HG03558 (cell line): ENCODE data around the gene MME.
"Not testable (repeated sequence)": the region's sequence is repeated elsewhere in the genome, so short reads cannot be mapped to it uniquely, and the experiment has no call there.

Source experiments
- ATAC-seq: cut with Tn5 transposase; IDR thresholded peaks from one replicate; pipeline ENCODE4 v1.9.1; 2021; ENCODE audit warnings: moderate number of reproducible peaks; ENCODE audit not compliant: unreplicated experiment; ENCODE audit errors: extremely low read depth

MME gene

DNA sequence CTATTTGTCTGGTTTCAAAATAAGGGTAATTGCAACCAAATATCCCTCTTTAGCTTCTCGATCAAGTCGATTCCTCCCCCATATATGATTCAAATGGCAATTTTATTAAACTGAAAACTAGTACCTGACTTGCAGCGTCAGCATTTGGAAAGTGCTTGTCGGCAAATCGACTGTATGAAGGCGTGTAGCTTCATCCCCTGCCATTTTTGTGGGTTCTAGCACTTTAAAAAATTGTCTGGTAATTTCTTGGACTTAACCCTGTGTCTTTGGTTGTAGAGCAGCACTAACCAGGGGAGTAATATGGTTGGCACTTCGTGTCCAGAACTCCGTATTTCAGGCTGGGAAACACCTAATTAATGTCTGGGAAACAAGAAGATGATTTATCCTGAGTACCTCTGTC is 573 bp downstream of the MME start:
- no peak for ATAC-seq

DNA sequence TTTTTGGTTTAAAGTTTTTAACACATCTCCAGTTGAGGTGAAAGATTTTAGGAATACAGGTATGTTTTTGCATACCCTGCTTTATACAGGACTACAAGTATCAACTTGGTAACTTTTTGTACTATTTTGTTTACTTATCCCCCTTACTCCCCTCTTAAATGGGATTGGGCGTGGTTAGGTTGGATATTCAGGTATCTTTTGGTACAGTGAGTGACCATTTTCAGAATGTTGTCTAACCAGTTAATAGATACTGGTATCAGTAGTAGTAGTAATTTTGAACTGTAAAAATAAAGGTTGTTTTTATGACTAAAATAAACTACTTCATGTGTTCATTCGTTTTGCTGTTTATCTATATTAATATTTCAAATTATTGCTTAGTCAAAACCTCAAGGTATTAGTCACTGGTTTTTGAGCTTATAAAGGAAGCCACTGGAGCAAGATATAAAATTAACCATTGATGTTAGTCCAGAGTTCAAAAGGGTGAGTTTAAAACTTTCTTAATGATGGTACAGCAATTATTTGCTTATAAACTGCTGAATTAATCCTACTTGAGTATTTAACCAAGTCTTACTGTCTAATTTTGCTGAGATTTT is 3.3 kb downstream of the MME start:
- ATAC-seq, result no peak

DNA sequence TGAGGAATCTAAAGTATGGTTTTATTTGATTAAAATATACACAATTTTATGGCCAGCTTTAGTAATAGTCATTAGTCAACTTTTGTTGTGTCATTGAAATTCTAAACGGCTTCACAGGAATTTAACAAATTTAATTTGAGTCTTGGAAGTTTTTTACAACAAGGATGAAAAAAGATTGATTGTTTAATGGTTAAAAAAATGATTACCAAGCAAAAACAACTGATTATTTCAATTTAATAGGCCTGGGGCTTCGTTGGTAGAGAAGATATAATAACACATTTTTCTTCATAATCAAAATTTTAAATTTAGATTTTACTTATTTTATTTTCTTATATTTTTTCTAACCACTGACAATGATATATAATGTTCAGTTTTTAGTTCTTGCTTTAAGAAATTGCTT is 4.4 kb downstream of the MME start:
- ATAC-seq, result no peak

DNA sequence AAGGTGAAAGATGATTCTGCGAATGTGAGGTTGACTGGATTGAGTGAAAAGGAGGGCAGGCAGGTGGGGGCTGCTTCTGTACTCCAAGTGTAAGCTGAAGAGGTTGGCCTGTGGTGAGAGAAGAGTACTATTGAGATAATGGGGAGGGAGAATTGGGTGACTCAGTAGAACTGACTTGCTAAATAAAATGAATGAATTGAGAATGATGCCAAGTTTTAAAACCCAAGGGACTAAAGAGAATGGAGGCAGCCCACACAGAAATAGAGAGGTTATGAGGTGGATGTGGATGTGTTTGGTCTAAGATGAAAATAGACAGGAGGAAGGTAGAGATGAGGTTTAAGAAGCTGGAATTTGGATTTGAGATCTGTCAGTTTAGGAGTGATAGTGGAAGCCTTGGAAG is 5.9 kb downstream of the MME start:
- no peak for ATAC-seq

DNA sequence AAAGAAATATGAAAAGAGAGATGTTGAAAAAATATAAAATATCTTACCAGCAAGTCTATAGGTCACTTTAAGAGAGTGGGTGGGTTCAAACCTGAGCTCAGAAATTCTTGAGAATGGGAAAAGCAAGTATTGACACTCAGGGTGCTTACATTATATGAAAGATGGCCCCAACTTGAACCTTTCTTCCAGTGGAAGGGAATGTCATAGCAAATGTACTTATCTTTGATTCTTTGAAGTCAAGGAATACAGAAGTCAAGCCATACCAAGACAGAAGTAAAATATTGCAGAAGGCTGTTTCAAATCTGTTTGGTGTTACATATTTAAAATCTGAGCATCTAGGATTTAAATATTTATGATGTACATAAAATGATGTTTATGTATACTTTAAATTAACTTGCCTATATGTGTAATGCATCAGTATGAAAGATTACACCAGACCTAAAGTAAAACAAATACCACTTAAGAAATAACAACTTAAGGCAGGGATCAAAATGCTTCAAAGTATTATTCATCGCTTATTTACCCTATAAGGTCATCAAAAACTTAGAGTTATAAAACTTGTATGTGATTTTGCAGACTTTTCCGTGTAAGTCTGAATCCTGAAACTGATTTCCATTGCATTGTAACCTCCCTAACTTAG is 8.7 kb downstream of the MME start:
- ATAC-seq, result no peak

DNA sequence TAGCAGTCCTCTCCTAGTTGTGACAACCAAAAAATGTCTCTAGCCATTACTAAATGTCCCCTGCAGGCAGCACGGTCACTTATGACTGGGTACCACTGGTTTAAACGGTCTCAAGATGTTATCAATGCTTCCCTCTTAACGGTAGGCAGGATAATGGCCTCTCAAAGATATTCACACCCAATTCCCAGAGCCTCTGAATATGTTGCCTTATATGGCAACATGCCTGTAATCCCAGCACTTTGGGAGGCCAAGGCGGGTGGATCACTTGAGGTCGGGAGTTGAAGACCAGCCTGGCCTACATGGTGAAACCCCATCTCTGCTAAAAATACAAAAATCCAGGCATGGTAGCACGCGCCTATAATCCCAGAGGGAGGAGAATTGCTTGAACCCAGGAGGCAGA is 9.4 kb downstream of the MME start:
- ATAC-seq, result no peak

DNA sequence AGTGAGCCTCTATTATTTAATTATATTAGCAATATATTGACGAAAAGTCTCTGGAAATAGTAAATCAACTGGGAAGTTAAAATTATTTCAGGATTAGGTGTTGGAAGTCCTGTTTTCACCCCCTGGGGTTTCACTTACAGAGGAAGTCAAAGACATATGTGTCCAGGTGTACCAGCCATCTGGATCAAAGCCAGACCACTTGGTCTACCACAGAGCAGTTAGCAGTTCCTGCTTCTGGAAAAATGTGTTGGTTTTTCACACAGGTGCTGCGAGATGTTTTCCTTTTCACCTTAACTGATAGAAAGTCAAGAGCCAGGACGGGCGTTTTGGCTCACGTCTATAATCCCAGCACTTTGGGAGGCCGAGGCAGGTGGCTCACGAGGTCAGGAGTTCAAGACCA is 13.1 kb downstream of the MME start:
- ATAC-seq, result no peak

DNA sequence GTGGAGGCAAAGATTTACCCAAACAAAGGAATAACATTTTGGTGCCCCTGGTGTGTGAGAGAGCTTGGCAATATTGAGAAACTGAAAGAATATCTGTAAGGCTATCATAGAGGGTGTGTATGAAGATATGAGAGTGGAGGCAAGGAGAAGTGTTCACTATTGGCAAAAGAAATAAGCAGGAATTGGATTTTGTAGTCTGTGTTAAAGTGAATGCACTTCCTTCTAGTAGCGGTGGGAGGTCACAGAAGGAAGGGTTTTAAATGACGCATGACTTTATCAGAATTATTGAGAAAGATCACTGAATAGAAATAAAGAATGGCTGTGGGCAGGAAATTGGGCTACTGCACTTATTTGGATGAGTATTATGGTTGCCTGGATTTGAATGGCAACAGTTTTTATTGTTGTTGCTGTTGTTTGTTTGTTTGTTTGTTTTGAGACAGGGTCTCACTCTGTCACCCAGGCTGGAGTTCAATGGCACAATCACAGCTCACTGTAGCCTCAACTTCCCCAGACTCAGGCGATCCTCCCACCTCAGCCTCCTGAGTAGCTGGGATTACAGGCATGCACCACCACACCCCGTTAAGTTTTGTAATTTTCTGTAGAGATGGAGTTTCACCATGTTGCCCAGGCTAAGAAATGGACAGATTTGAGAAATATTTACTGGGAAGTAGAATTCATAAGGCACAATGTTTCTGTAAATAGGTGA is 16.3 kb downstream of the MME start:
- no peak for ATAC-seq

DNA sequence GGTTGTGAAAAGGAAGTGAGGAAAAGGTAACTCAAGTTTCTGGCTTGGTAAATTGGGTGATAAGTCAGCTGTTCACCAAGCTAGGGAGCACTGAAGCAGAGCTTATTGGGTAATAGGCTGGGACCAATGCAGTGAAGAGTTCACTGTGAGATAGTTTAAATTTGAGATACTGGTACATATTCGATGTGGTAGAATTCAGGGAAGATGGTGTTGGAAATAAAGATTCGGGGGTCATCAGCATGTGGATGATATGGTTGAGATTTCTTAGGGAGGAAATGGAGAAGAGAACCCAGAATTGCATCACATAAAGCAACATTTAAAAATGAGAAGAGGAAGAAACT is 16.9 kb downstream of the MME start:
- ATAC-seq, result no peak

DNA sequence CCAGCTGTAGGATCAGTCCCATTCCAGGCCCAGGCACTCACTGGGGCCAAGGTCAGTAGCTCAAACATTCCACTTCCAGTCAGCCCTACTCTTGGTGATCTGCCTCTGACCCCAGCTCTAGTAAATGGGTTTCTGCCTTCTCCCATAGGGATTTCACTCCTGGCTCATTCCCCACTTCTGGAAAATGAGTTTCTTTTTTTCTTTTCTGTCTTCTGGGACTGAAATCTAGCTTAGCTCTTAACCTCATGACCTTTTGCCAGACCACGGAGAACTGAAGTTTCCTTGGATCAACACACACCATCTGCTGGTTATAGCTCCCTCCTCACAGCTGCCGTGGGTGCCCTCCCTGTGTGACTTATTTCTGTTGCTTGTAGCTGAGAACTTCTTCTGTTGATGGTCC is 21.3 kb downstream of the MME start:
- no peak for ATAC-seq

DNA sequence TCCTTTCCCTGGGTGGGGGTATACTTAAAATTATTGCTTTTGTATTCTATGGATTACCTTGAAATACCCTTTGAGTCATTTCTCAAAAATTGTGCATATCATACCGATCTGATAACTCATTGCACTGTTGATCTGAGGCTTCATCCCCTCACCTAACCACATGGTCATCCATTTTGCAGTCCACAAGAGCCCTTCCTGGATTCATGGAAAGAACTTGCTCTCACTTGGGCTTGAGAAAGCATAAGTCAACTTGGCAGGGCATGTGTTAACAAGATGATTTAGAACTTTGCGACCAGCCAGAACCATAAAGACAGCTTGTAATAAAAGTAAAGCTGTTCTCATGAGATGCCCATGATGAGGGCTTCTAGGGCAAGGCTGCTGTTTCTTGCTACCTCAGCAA is 22.2 kb downstream of the MME start:
- ATAC-seq, result no peak

DNA sequence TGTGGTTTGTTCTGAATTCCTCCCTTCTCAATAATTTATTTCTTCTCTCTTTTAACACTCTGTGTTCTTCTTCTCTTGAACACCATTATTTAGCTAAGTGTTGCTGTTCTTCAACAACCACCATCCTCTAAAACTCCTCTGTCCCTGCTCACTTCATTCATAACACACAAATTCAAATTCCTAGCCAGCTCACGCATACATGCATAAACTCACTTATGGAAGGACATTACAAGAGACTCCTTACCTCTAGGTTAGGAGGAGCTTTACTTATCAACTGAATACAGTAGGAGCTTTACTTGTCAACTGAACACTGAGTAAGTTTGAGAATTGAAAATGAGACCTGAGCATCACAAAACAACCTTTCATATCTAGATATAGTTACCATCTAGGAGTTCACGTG is 23.6 kb downstream of the MME start:
- no peak for ATAC-seq

DNA sequence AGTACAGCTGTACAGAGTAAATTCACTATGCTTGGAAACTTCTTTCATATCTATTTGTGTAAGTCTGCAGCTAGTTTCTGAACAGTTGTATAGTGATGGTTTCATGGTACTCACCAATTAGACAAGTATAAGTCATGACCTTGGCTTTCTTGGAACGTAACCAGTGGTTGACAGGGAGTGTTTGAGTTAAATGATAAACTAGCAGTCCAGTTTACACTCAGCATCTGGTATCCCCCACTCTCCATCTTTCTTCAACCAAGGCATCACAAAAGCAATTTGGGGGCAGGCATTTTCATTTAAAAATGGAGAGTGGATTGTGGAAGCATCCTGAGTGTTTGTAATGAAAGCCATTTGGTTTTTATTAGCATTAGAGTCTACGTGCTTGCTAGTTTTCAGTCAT is 26.0 kb downstream of the MME start:
- no peak for ATAC-seq

DNA sequence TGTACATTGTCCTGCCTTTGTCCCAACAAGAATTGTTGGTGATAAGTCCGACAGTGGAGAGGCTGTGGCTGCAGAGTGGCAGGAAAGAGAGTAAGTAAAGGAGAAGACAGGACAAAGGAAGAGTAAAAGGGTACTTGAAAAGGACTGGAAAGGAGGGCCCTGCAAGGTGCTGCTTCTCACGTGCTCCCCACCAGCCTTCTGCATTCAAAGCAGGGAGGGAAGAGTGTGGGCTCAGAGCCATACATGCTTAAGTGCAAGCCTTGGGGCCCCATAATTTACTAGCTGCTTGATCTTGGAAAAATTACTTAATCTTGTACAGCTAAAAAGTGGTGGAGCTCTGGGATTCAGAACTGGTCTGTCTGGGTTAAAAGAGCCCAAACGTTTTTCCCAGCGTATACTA is 29.9 kb downstream of the MME start:
- ATAC-seq, result no peak

DNA sequence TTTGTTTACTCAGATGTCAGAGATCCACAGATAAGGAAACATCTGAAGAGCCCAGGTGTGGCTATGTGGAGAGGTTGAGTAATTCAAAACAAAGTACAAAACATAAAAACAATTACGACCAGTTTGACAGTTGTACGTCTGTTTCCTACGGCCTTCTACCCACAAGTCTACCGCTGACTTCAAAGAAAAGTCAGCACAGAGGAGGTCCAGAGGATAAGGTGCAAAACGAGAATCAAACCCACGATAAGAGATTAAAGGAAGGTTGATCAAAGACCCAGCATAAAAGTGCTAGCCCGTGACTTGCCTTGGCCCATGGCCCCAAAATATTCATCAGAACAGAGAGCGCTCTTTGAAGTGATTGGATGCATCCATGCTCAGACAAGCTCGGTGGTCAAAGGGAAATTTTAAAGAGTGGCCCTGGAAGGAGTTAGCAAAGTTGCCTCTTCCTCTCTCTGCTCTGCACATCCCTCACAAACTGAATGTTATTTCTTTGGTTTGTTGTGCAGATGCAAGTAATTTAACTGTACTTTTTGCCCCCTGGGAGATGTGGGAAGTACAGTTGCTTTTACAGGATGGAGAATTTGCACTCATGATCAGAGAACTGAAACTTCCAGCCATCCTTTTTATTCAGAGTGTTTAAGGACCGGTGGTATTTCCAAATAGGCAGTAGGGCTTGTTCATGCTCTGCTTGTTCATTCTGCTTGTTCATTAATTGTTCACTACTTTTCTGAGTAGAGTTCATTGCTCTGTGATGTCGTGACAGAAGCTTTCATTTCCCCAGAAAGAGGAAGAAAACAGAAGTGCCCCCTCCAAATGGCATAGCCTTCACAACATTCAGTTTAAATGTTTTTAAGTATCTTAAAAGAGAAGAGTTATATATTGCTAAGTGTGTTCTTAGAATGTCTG is 31.1 kb downstream of the MME start:
- ATAC-seq, result no peak

DNA sequence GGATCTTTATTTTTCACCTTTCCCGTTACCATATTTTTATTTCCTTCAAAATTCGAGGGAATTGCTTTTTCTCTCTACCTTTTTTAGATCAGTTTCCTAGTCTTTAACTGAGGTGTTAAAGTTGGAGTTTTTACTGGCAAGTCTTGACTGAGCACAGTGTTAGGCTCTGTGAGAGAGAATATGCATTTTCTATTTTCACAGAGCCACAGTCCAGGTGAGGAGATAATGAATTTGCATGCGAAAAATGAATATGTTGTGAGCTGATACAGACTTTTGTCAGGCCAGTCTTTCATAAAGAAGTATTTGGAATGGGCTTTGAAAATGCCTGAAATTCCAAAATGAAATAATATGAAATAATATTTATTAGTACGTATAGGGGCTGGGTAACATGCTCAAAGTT is 31.9 kb downstream of the MME start:
- ATAC-seq, result no peak

DNA sequence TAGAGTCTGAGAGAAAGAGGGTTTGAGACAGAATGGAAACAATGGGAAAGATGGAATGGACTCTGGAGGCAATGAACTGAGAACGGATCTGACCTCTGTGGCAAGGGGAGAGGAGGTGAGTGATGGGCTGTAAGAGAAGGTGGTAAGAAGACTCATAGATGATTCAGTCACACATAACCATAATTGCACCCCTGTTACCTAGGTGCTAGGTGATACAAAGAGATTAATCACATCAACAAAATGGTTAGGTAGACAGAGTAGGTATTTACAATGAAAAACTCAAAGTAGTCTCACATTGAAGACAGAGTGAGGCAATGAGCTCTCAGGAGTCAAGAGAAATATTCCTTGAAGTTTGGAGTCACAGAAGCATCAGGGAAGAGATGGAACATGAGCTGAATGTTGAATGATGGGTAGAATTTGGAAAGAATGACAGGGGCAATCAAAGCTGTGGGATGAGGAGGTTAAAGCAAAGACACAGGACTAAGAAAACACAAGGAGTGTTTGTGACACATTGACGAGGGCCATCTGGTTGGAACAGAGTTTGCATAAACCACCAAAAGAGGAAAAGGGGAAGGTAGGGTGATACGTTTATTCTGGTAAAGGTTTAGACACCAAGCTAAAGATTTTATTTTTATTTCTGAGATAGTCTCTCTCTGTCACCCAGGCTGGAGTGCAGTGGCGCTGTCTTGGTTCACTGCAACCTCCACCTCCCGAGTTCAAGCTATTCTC is 32.7 kb downstream of the MME start:
- no peak for ATAC-seq

DNA sequence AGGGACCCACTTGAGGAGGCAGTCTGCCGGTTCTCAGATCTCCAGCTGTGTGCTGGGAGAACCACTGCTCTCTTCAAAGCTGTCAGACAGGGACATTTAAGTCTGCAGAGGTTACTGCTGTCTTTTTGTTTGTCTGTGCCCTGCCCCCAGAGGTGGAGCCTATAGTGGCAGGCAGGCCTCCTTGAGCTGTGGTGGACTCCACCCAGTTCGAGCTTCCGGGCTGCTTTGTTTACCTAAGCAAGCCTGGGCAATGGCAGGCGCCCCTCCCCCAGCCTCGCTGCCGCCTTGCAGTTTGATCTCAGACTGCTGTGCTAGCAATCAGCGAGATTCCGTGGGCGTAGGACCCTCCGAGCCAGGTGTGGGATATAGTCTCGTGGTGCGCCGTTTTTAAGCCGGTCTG is 44.6 kb downstream of the MME start:
- not testable (repeated sequence) for ATAC-seq

DNA sequence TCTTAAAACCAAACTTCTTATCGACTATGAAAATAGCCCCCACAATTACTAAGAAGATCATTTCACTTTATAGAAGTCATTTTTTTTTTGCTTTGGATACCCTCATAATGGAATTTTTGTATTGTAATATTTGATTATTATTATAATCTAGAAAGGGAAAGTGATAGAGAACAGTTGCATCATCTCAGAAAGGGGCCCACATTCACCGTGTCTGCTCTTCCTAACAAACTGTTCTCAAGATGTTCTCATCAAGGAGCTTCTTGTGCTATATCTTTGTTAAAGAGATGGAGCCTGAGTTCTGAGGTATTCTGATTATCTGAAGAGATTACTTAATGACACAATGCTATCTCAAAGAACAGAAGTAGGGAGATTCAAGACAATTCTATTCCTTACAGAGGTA is 49.3 kb downstream of the MME start:
- no peak for ATAC-seq

DNA sequence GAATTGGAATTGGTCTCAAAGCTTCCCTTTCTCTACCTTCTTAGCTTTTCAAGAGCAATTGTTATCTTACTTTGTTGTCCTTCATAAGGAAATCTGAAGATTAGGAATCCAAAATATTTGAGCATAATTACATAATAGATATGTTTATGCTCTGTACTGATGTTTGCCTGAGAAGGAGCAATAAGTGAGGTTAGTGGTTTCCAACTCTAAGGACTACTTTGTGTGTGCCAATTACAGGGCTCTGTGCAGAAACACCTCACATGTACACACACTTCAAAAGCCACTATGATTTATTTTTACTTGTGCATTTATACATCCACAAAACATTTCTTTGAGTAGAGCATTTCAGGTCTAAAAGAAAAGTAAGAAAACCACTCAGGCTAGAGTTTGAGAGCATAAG is 49.9 kb downstream of the MME start:
- ATAC-seq, result no peak
